Vagina (tissue), 2 donors: ENCODE measurements around the gene GIGYF2. TPM values are rescaled to one million over a fixed set of nuclear protein-coding genes. Genes with fewer than 3 reads are reported as not detected.
"Not testable (repeated sequence)": the region's sequence is repeated elsewhere in the genome, so short reads cannot be mapped to it uniquely, and the experiment has no call there.

ENCODE experiments used
- DNase-seq, 2 donors: peaks; one replicate each; pipeline ENCODE4 v3.0.0-alpha.2; 2017; ENCODE audit errors: extremely low spot score in 2 of 2
- H3K27ac ChIP-seq: fragments of 200-600 bp; sonication (generic); one replicate; pipeline ENCODE4 v1.5.1; 2019
- H3K27me3 ChIP-seq: fragments of 200-600 bp; sonication (generic); one replicate; pipeline ENCODE4 v1.5.1; 2019
- H3K36me3 ChIP-seq, 2 donors: fragments of 200-600 bp; sonication (generic); one replicate each; pipeline ENCODE4 v1.5.1; 2017 to 2019
- H3K4me1 ChIP-seq: fragments of 200-600 bp; sonication (generic); one replicate; pipeline ENCODE4 v1.5.1; 2019
- H3K4me3 ChIP-seq, 2 donors: fragments of 200-600 bp; sonication (generic); 1 replicate in 1 of 2; 2 replicates in 1 of 2; pipeline ENCODE4 v1.5.1; 2016 to 2019
- H3K9me3 ChIP-seq: fragments of 200-600 bp; sonication (generic); one replicate; pipeline ENCODE4 v1.5.1; 2019
- POLR2A ChIP-seq, 2 donors: fragments of 450-650 bp; IDR thresholded peaks; one replicate each; pipeline ENCODE4 v1.6.1; 2017; ENCODE audit warnings: antibody characterized with exemption in 2 of 2, mild to moderate bottlenecking in 2 of 2, moderate library complexity in 2 of 2
- POLR2AphosphoS5 ChIP-seq, 2 donors: sonication (generic); formaldehyde crosslinking; IDR thresholded peaks; one replicate each; pipeline ENCODE4 v1.9.0; 2017; ENCODE audit warnings: antibody characterized with exemption in 2 of 2, mild to moderate bottlenecking in 2 of 2, low read depth in 1 of 2; ENCODE audit not compliant: insufficient read depth in 1 of 2
- intact Hi-C: fragments of 100-400 bp; cut with DNase I; formaldehyde crosslinking; loops from one replicate; pipeline ENCODE4 v1.15.1; 2023
- total RNA-seq: library from RNA; depleted of rRNA; stranded (reverse); fragments of >200 nt; gene quantifications from one replicate; pipeline ENCODE4 v1.2.3, GENCODE V29; 2016
- TF ChIP-seq, protein P1 (sequence below), 3 experiments: fragments of 450-650 bp in 2 of 3; fragments of 200-600 bp in 1 of 3; sonication (generic) in 1 of 3; IDR thresholded peaks; one replicate each; pipeline ENCODE4 v1.5.1; 2017 to 2019; ENCODE audit warnings: antibody characterized with exemption in 3 of 3, mild to moderate bottlenecking in 2 of 3, moderate library complexity in 2 of 3

Gene GIGYF2
- total RNA-seq, 1 donor from 2014 or later = 69.0 TPM

DNA sequence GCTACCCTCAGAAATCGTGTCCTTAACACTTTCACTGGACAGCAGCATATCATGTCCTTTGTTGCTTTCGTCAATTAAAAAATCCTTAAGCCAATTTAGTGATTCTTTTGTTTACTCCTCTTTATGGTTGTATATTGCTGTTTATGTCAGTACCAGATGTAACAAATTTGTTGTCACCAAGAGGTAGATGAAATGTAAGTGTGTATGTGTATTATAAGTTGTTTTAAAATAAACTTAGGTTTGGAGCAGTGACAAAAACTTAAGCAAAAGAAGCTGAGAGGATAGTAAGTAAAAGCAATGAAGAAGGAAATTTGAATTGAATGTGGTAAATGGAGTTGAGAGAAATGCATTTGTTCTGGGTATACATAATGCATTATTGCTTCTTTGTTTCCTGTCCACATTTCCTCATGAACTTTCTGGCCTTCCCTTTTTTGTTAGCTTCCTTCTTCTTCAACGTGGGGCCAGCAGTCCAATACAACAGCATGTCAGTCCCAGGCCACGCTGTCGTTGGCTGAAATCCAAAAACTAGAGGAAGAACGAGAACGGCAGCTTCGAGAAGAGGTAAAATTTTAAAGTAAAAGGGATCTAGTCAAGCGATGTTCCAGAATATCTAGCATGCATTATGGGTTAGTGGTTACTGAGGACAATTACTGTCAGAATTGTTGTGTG lies 142.4 kb downstream of the GIGYF2 start:
- DNase-seq = no peak
- Histone ChIP-seq H3K9me3 (no peaks in the 10 kb centered on the region), H3K27me3 (no peaks in the 10 kb centered on the region), H3K4me3 (no peak overlapping the region), H3K27ac (no peak overlapping the region), H3K4me1 (no peaks in the 10 kb centered on the region), H3K36me3 (peaks cover 0 to 55% of the 10 kb centered on the region in 2 donors)
- intact Hi-C loops = no loop called here
- TF ChIP-seq, protein P1, sequence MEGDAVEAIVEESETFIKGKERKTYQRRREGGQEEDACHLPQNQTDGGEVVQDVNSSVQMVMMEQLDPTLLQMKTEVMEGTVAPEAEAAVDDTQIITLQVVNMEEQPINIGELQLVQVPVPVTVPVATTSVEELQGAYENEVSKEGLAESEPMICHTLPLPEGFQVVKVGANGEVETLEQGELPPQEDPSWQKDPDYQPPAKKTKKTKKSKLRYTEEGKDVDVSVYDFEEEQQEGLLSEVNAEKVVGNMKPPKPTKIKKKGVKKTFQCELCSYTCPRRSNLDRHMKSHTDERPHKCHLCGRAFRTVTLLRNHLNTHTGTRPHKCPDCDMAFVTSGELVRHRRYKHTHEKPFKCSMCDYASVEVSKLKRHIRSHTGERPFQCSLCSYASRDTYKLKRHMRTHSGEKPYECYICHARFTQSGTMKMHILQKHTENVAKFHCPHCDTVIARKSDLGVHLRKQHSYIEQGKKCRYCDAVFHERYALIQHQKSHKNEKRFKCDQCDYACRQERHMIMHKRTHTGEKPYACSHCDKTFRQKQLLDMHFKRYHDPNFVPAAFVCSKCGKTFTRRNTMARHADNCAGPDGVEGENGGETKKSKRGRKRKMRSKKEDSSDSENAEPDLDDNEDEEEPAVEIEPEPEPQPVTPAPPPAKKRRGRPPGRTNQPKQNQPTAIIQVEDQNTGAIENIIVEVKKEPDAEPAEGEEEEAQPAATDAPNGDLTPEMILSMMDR (IDR thresholded peaks at IDR 0.05) = no peak
- TF ChIP-seq POLR2AphosphoS5 (IDR thresholded peaks at IDR 0.05; ENCODE audit: insufficient read depth in 1 of 2, low read depth in 1 of 2) (no peak), POLR2A (IDR thresholded peaks at IDR 0.05) (no peak)

DNA sequence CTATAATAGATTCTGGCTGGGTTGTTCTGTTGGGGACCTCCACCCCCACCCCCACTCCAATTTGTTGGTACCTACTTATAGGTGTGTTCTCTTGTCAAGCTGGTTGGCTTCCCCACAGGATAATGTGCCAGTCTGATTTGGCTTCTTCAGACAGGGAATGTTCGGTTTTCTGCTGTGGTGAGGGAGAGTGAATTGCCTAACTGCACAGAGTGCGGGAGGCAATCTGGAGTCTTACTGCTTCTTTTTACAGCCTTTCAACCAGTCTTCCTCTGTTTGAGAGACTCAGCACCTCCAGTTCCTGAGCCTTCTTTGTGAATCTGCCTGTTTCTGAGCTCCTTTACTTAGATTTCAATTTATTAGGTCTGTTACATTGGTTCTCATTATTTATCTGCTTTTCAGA lies 145.6 kb downstream of the GIGYF2 start:
- no peaks in the 10 kb centered on the region for H3K9me3 ChIP-seq
- intact Hi-C loops = no loop called here
- no peaks in the 10 kb centered on the region for H3K4me1 ChIP-seq
- H3K36me3 ChIP-seq = peaks cover 0 to 74% of the 10 kb centered on the region in 2 donors
- no peak for TF ChIP-seq POLR2A (IDR thresholded peaks at IDR 0.05)
- TF ChIP-seq, protein P1 (IDR thresholded peaks at IDR 0.05) = no peak
- TF ChIP-seq POLR2AphosphoS5 (IDR thresholded peaks at IDR 0.05; ENCODE audit: insufficient read depth in 1 of 2, low read depth in 1 of 2) = no peak
- no peak for DNase-seq
- H3K27me3 ChIP-seq = no peaks in the 10 kb centered on the region
- H3K27ac ChIP-seq = no peak overlapping the region
- H3K4me3 ChIP-seq = no peak overlapping the region

- no peak for TF ChIP-seq POLR2A (IDR thresholded peaks at IDR 0.05)
- TF ChIP-seq POLR2AphosphoS5 (IDR thresholded peaks at IDR 0.05; ENCODE audit: insufficient read depth in 1 of 2, low read depth in 1 of 2) = no peak
- TF ChIP-seq, protein P1 (IDR thresholded peaks at IDR 0.05) = no peak
- no peak for DNase-seq
- Histone ChIP-seq H3K4me3 (no peak overlapping the region), H3K27me3 (no peaks in the 10 kb centered on the region), H3K27ac (no peak overlapping the region), H3K9me3 (no peaks in the 10 kb centered on the region), H3K36me3 (peaks cover 0 to 85% of the 10 kb centered on the region in 2 donors), H3K4me1 (no peaks in the 10 kb centered on the region)
- intact Hi-C loops = no loop called here
These were observed 146.7 kb downstream of the GIGYF2 start for GRCh38 chr2:232843834-232844233.

DNA sequence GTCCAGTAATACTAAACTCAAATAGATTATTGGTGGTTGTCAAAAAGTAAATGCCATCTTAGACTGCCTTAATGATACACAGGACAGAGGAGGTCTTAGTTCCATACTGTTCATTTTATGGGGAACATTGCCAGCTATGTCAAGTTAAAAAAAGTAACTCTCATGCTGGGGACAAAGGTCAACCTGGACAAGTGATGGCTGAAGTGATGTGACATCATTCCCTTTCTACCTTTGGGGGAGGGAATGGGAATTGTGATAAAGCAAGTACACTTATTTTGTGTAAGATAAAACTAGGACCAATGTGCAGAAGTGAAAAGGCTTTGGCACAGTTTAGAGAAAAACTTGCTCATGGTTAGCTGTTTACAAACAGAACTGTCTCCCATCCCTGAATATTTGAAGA lies 148.9 kb downstream of the GIGYF2 start:
- H3K9me3 ChIP-seq = no peaks in the 10 kb centered on the region
- no peak for DNase-seq
- no peaks in the 10 kb centered on the region for H3K4me1 ChIP-seq
- no peak for TF ChIP-seq POLR2AphosphoS5 (IDR thresholded peaks at IDR 0.05; ENCODE audit: insufficient read depth in 1 of 2, low read depth in 1 of 2)
- TF ChIP-seq, protein P1 (IDR thresholded peaks at IDR 0.05) = no peak
- no peak for TF ChIP-seq POLR2A (IDR thresholded peaks at IDR 0.05)
- no peaks in the 10 kb centered on the region for H3K27me3 ChIP-seq
- H3K27ac ChIP-seq = no peak overlapping the region
- peaks cover 0 to 86% of the 10 kb centered on the region in 2 donors for H3K36me3 ChIP-seq
- intact Hi-C loops = loop anchor here (5.0 kb wide), 1 partner anchor 406 kb away; the partner anchor contains the start of gene ATG16L1
- no peak overlapping the region for H3K4me3 ChIP-seq

- no peaks in the 10 kb centered on the region for H3K27me3 ChIP-seq
- no peak overlapping the region for H3K4me3 ChIP-seq
- peaks cover 0 to 75% of the 10 kb centered on the region in 2 donors for H3K36me3 ChIP-seq
- no peak overlapping the region for H3K27ac ChIP-seq
- H3K9me3 ChIP-seq = no peaks in the 10 kb centered on the region
- peaks cover 9% of the 10 kb centered on the region for H3K4me1 ChIP-seq
- no peak for DNase-seq
- intact Hi-C loops = no loop called here
- TF ChIP-seq POLR2A (IDR thresholded peaks at IDR 0.05) (no peak), POLR2AphosphoS5 (IDR thresholded peaks at IDR 0.05; ENCODE audit: insufficient read depth in 1 of 2, low read depth in 1 of 2) (no peak)
- TF ChIP-seq, protein P1 (IDR thresholded peaks at IDR 0.05) = no peak
These were observed 152.9 kb downstream of the GIGYF2 start for GRCh38 chr2:232850039-232850438.

- H3K9me3 ChIP-seq, H3K4me3 ChIP-seq, DNase-seq, H3K27ac ChIP-seq, H3K4me1 ChIP-seq, intact Hi-C loops, H3K27me3 ChIP-seq: not testable (repeated sequence)
- peaks cover 0 to 66% of the 10 kb centered on the region in 2 donors for H3K36me3 ChIP-seq
These were observed 154.9 kb downstream of the GIGYF2 start for GRCh38 chr2:232852081-232852480.
